ENCODE data around the gene PRPF40A.
A peak's percentile ranks its signal among the peaks of the same experiment; 100 is the strongest.

The PRPF40A gene

DNA sequence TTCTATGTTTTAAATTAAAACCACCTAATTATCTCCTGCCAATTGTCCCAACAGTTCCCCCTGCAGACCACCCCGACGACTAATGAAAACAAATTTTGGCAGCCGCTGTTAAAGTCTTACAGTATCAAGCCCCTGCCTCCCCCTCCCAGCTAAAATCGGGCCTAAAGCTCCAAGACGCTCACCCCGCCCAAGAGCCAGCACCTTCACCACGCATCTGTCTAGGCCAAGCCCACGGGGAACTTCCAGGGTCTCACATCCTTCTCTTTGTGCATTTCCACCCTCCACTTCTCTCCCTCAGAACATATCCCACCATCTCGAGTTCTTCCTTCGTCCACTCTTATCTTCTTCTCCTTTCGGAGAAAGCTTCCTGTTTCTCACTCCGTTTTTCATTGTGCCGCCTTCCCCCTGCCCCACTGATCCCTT is 445 bp downstream of the PRPF40A start:
- DNase-seq = no peak

DNA sequence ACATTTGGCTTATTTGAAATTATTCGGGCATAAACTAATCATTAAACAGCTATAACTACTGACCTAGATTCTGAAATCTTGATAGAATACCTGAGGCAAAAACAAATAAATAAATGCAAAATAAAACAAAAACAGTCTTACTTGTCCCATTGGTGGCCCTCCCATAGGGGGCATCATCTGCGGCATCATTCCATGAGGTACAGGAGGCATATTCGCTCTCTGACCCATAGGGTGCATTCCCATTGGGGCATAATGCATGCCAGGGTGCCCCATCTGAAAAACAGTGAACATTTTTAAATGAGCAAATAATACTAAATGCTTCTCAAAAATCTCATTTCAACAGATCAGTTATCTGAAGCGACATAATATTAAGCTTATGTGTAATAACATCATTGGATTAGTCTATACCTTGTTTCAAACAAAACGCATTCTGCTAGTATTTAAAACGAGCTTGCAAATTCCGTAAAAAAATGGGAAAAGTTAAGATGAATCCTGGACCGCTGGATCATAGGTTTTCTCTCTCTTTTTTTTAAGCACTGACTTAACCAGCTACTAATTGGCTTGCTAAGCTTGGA is 1.3 kb downstream of the PRPF40A start:
- peak; percentile 4 for DNase-seq

- DNase-seq = no peak
These were observed 2.1 kb downstream of the PRPF40A start for GRCh38 chr2:152715112-152715511.

GRCh38 chr2:152710713-152711112 is 6.5 kb downstream of the PRPF40A start:
- no peak for DNase-seq

DNA sequence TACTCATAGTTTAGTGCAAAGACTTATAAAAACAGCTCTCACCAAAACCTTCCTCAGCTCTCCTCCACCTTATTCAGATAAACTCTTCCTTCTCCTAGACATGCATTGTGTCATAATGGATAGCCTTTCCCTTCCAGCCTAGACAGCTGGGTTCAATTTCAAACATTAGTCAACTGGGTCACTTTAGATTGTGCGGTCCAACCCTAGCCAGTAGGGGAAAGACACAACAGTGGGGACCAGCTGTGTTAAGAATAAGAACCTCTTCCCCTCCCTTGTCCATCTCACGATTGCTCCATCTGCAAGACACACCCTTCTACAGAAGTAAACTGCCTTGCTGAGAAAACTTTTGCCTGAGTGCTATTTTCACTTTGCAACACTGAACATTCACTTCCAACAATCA is 8.5 kb downstream of the PRPF40A start:
- no peak for DNase-seq

DNA sequence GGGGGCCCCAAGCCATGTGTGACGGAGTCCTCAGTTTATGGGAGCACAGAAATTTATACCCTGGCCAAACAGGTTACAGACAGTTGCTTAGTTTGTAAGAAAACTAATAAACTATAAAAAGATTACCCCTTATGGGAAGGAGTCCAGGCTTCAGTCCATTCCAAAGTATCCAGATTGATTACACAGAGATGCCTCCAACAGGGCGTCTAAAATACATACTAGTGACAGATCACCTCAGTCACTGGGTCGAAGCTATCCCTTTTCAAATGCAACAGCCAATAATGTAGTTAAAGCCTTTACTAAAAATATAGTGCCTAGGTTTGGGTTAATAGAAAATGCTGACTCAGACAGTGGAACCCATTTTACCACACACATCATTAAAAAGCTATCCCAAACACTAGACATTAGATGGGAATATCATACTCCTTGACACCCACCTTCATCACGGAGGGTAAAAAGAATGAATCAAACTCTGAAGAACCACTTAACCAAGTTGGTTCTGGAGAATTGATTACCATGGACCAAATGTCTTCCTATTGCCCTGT is 10.7 kb downstream of the PRPF40A start:
- no peak for DNase-seq

GRCh38 chr2:152701198-152701597 is 16.1 kb downstream of the PRPF40A start:
- DNase-seq = no peak

DNA sequence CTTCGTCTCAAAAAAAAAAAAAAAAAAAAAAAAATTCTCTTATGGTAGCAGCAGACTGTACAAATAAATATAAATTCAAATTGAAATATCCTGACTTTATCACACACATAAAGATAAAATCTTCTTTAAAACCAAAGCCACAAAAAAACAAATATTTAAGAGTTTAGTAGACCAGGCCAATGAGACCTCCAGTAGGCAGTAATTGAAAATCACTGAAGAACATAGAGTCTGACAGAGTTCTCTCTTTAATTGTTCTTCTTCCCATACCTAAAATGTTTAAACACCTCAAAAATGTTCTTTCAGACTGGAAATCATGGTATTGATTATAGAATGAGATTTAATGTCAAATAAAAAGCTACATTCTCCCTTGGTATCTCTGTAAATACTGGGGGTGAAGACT is 20.8 kb downstream of the PRPF40A start:
- DNase-seq = no peak

GRCh38 chr2:152695763-152696162 is 21.5 kb downstream of the PRPF40A start:
- no peak for DNase-seq

GRCh38 chr2:152694161-152694661 is 23.1 kb downstream of the PRPF40A start:
- no peak for DNase-seq

- DNase-seq = no peak
These were observed 24.2 kb downstream of the PRPF40A start for GRCh38 chr2:152693033-152693432.

DNA sequence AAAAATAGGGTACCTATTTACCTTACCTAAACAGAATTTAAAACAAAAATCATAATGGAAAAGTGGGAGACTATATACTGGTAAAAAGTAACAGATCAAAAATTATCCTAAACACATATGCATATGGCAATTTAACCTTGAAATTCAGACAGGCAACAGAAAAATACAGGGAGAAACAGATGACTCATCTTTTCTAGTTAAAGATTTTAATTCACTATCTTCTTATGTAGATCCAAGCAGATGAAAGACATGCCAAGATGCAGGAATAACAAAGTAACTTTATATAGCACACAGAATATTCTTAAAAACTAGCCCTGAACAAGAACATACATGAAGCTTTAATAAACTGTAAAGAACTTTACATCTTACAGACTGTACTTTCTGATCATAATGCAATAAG is 30.9 kb downstream of the PRPF40A start:
- no peak for DNase-seq

DNA sequence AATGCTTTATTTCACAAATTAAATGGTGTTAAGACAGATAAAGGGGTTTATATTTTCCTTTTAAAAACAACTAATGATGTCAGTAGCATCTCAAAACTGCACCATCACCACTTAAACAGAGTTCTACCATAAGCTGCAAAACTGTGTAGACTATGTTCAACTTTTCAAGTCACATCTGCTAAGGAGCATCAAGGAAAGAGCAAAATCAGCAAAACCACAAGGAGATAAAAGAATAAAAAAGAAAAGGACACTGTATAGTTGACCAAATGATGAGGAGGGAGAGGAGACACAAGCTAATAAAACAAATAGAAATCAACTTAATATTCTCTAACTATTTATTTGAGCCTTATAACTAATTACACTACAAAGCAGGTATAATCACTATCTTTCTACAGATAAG is 33.9 kb downstream of the PRPF40A start:
- DNase-seq = no peak

DNA sequence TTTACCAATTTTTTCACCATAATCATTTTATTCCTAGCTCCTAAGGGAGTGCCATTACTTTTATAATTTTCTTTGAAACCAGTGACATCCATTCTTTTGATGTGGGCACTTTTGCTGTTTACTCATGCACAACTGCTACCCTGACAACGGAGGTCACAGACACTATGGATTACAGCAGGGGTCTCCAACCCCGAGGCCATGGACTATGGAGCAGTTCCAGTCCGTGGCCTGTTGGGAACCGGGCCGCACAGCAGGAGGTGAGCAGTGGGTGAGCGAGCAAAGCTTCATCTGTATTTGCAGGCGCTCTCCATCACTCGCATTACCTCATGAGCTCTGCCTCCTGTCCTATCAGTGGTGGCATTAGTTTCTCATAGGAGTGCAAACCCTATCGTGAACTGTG is 34.6 kb downstream of the PRPF40A start:
- DNase-seq = no peak

GRCh38 chr2:152678808-152679207 is 38.5 kb downstream of the PRPF40A start:
- no peak for DNase-seq

DNA sequence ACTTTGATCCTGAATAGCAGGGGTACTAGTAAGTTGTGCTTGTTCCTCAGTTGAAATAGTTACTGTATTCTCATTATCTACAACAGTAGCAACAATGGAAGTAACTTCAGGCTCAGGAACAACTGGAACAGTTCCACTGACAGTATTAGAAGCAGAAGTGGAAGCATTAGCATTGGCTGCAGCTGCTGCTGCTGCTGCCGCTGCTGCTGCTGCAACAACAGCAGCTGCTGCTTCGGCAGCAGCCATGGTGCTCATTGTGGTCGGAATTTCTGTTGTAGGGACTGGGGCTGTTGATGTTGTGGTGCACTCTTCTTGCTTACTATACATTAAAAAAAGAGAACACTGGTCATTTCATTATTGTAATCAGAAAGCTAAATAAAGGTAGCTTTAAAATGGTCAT is 40.8 kb downstream of the PRPF40A start:
- no peak for DNase-seq

DNA sequence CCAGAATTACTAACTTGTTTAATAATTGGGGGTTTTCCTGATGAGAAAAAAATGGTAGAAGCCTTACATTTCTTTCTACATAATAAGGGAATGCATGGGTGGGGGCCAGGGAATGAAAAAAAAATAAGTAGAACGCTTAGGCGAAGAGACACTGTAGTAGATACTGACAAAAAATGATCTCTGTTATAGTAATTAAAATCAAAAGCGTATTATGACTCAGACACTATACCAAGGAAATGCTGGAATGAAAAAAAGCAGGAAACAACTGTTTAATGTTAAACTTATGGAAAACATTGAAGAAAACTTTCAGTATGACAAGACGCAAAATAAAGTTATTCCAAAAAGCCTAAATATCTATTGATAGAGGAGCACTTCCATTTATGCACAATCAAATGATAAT is 42.9 kb downstream of the PRPF40A start:
- no peak for DNase-seq

- no peak for DNase-seq
These were observed 52.5 kb downstream of the PRPF40A start for GRCh38 chr2:152664725-152665124.

DNA sequence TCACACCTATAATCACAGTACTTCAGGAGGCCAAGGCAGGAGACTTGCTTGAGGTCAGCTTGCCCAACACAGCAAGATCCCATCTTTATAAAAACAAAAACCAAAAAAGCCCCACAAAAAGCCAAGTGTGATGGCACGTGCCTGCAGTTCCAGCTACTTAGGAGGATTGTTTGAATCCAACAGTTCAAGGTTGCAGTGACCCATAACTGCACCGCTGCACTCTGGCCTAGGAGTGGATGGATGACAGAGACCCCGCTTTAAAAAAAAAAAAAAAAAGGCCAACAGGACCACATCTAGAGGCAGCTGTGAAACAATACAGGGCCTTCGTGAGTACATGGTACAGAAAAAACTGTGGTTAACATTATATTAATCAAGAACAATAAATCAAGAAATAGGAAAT is 56.2 kb downstream of the PRPF40A start:
- no peak for DNase-seq

DNA sequence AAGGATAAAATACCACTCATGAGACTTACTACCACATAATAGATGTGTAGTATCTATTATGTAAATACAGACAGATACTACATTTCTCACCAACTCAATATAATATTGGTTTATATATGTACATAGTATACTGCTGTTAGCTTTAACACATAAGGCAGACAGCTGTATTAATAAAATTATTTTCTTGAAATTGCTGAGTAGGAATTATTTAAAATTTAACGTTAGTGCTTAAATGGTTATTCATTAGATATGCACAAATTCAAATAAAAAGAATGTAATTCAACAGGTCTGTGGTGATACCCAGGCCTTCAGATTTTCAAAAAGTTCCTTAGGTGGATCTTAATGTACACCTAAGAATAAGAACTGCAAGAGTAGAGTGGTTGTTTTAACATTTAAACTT is 59.0 kb downstream of the PRPF40A start:
- DNase-seq = no peak

- DNase-seq = no peak
These were observed 60.2 kb downstream of the PRPF40A start for GRCh38 chr2:152657043-152657442.

GRCh38 chr2:152655880-152656279 is 61.4 kb downstream of the PRPF40A start:
- DNase-seq = no peak

- no peak for DNase-seq
These were observed 65.4 kb downstream of the PRPF40A start for GRCh38 chr2:152651834-152652233.

GRCh38 chr2:152650768-152651371 is 66.4 kb downstream of the PRPF40A start:
- DNase-seq = no peak

- no peak for DNase-seq
These were observed 67.3 kb downstream of the PRPF40A start for GRCh38 chr2:152649997-152650396.
